ENCODE measurements around the gene ARCN1. TPM values are rescaled to one million over a fixed set of nuclear protein-coding genes. Genes with fewer than 3 reads are reported as not detected.
A peak's percentile ranks its signal among the peaks of the same experiment; 100 is the strongest.
"Not testable (repeated sequence)": the region's sequence is repeated elsewhere in the genome, so short reads cannot be mapped to it uniquely, and the experiment has no call there.

Gene ARCN1
- total RNA-seq, 4 donors from 2014 or later = 67.8 to 81.6 (median 78.1) TPM

- intact Hi-C loops (cut with DNase I) = no loop called here
- Histone ChIP-seq H3K27ac (no peak overlapping the region), H3K4me1 (peaks cover 7 to 60% (median 22%) of the 10 kb centered on the region in 3 donors), H3K9me3 (no peaks in the 10 kb centered on the region), H3K27me3 (no peaks in the 10 kb centered on the region), H3K36me3 (no peaks in the 10 kb centered on the region), H3K4me3 (no peak overlapping the region)
- TF ChIP-seq CTCF (IDR thresholded peaks at IDR 0.05) (no peak), POLR2A (IDR thresholded peaks at IDR 0.05) (no peak)
- 84 to 85% methylated on average over 7 of the region's 7 CpGs for WGBS, 2 donors
- no peak for DNase-seq
Observed at GRCh38 chr11:118574636-118575035, 2.4 kb downstream of the ARCN1 start.

GRCh38 chr11:118577995-118578394 is 5.8 kb downstream of the ARCN1 start:
- H3K27me3 ChIP-seq; intact Hi-C loops (cut with DNase I); H3K9me3 ChIP-seq; H3K27ac ChIP-seq; H3K4me3 ChIP-seq; DNase-seq: not testable (repeated sequence)
- Histone ChIP-seq H3K4me1 (peaks cover 7 to 57% (median 19%) of the 10 kb centered on the region in 3 donors), H3K36me3 (peaks cover 0 to 22% (median 0%) of the 10 kb centered on the region in 3 donors)

GRCh38 chr11:118581057-118581456 is 8.8 kb downstream of the ARCN1 start:
- Histone ChIP-seq H3K27me3 (no peaks in the 10 kb centered on the region), H3K4me3 (no peak overlapping the region), H3K27ac (peak overlapping the region in 1 of 4 donors; percentile 9), H3K36me3 (peaks cover 6 to 53% (median 22%) of the 10 kb centered on the region in 3 donors), H3K9me3 (no peaks in the 10 kb centered on the region), H3K4me1 (peaks cover 0 to 26% (median 3%) of the 10 kb centered on the region in 3 donors)
- TF ChIP-seq POLR2A (IDR thresholded peaks at IDR 0.05) = no peak
- TF ChIP-seq CTCF (IDR thresholded peaks at IDR 0.05) = no peak
- no peak for DNase-seq
- 53 to 78% methylated on average over 6 of the region's 6 CpGs for WGBS, 2 donors
- intact Hi-C loops (cut with DNase I) = no loop called here

- 88% methylated on average over 1 of the region's 1 CpG; no CpG with 5 or more reads in 1 of the 2 donors for WGBS, 2 donors
- H3K4me1 ChIP-seq = no peaks in the 10 kb centered on the region
- H3K9me3 ChIP-seq = no peaks in the 10 kb centered on the region
- intact Hi-C loops (cut with DNase I) = no loop called here
- no peak for DNase-seq
- peaks cover 19 to 100% (median 60%) of the 10 kb centered on the region in 3 donors for H3K36me3 ChIP-seq
- no peak overlapping the region for H3K27ac ChIP-seq
- TF ChIP-seq CTCF (IDR thresholded peaks at IDR 0.05) (no peak), POLR2A (IDR thresholded peaks at IDR 0.05) (no peak)
- no peak overlapping the region for H3K4me3 ChIP-seq
- H3K27me3 ChIP-seq = no peaks in the 10 kb centered on the region
Observed at GRCh38 chr11:118587952-118588351, 15.7 kb downstream of the ARCN1 start.

- no peak for DNase-seq
- no peak overlapping the region for H3K4me3 ChIP-seq
- H3K4me1 ChIP-seq = peaks cover 0 to 14% (median 0%) of the 10 kb centered on the region in 3 donors
- H3K27me3 ChIP-seq = no peaks in the 10 kb centered on the region
- WGBS, 2 donors = 65 to 79% methylated on average over 2 of the region's 2 CpGs
- intact Hi-C loops (cut with DNase I) = loop anchor here (10.0 kb wide), 1 partner anchor 62 kb away; no protein-coding TSS in a partner anchor
- H3K27ac ChIP-seq = peak overlapping the region in 3 of 4 donors; percentile 30 to 43 (median 40)
- TF ChIP-seq POLR2A (IDR thresholded peaks at IDR 0.05) (no peak), CTCF (IDR thresholded peaks at IDR 0.05) (no peak)
- peaks cover 25 to 100% (median 50%) of the 10 kb centered on the region in 3 donors for H3K36me3 ChIP-seq
- H3K9me3 ChIP-seq = no peaks in the 10 kb centered on the region
Observed at GRCh38 chr11:118592616-118593367, 20.6 kb downstream of the ARCN1 start.

Measured in esophagus squamous epithelium (tissue), 5 donors.